ENCODE measurements around the gene BCAR3.

BCAR3 gene

DNA sequence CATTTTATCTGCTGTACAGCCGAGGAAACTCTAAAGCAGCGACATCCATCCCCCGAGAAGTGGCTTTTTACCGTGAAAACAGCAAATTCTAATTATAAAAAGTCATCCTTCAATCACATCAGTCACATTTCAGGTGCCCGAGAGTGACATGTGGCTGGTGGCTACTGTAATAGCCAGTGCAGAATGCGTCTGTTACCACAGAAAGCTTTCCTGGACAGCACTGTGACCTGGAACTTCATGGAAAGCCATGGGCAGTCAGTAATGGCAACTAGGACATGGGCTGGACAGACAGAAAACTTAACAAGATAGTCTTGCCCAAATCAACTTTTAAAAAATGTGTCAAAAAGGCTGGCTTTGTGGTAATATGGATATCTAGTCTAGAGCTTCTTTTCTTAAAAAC is 106.6 kb downstream of the BCAR3 start:
- TF ChIP-seq, protein P1, sequence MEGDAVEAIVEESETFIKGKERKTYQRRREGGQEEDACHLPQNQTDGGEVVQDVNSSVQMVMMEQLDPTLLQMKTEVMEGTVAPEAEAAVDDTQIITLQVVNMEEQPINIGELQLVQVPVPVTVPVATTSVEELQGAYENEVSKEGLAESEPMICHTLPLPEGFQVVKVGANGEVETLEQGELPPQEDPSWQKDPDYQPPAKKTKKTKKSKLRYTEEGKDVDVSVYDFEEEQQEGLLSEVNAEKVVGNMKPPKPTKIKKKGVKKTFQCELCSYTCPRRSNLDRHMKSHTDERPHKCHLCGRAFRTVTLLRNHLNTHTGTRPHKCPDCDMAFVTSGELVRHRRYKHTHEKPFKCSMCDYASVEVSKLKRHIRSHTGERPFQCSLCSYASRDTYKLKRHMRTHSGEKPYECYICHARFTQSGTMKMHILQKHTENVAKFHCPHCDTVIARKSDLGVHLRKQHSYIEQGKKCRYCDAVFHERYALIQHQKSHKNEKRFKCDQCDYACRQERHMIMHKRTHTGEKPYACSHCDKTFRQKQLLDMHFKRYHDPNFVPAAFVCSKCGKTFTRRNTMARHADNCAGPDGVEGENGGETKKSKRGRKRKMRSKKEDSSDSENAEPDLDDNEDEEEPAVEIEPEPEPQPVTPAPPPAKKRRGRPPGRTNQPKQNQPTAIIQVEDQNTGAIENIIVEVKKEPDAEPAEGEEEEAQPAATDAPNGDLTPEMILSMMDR (IDR thresholded peaks at IDR 0.05; ENCODE audit: low read depth, low read length) = no peak

DNA sequence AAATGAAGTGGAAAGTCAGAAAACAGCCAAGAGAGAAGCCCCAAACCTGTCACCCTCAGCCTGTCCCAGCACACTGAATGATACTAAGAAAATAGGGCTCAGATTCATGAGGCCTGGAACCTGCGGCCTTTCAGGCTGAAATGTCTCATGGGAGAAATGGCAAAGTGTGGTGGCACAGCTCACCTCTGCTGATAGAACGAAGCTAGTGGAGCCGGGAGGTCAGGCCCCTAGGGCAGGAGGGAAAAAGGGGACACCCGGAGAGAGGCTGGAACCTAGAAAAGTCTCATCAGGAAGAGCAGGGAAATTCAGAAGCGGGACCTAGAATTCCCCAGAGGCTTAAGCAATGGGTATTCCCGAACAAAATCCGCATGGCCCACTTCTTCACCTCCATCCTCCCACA is 107.1 kb downstream of the BCAR3 start:
- no peak for DNase-seq (ENCODE audit: extremely low read depth, low read depth)
- TF ChIP-seq, protein P1 (IDR thresholded peaks at IDR 0.05; ENCODE audit: low read depth, low read length) = no peak

More for the DNA sequence above, 106.6 kb downstream of the BCAR3 start:
- DNase-seq (ENCODE audit: extremely low read depth, low read depth) = no peak

DNA sequence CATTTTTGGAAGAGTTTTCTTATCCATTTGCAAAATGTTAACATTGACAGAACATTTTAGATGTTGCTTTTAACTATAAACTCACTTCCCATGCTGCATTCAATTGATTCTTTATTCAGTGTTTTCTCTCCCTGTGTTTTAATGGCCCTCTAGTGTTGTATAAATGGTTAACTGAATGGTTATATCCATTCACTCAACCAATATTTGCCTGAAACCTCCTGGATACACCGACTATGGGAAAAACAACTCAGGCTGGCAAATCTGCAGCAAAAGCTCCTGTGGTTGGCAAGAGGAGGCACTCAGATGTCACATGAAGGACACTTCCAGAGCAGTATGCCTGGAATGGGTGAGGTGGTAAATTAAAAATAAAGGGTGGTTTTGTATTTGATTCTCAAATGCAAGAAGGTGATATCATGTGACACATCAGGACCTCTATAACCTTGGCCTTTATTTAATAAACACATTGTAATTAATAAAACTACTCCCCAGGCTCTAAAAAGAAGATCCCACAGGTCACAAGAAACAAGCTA is 107.6 kb downstream of the BCAR3 start:
- TF ChIP-seq, protein P1 (IDR thresholded peaks at IDR 0.05; ENCODE audit: low read depth, low read length) = no peak
- no peak for DNase-seq (ENCODE audit: extremely low read depth, low read depth)

DNA sequence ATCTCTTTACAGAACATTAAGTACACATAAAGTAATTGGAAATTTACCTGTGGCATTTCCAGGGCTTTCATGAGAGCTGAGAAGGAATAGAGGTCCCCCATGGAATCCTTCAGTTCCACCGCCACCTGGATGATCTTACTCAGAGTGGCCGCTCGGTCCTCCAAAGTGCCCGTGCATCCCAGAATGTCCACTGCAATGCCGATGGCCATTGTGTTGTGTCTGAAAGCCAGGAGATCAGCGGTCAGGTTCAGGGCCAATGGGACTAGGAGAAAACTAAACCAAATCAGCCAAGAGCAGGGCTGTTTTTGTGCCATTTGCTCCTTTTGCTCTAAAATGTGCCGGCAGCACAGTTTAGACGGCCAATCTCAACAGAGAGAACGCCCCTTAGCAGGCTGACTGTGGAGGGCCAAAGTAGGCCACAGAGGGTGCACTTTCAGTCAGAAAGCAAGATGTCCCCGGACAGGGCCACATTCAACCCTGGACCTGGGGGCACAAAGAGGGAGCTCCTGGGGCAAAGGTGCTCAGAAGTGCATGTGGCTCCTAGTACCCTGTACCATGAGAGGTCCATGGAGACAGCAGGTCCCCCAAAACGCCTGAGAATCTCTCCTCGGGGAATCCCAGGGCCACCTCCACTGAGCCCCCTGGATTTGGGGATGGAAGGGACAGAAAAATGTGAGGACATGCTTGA is 109.9 kb downstream of the BCAR3 start:
- DNase-seq (ENCODE audit: extremely low read depth, low read depth) = no peak

DNA sequence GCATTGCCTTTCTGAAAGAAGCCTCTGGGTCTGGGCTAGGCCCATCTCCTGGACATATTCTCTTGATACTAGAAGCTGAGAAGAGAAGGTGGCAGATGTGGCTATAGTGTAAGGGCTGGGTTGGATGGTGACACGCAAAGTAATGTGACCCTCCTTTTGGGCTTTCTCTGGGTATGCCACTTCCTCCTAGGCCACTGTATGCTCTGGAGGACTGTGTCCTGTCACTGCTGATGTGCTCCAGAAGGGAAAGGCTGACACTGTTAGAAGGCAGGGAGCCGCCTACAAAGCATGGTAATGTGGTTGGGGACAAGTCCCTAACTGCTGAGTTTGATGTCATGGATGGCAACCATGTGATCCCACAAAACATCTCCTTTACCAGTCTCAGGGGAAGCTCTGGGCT is 112.1 kb downstream of the BCAR3 start:
- TF ChIP-seq, protein P1 (IDR thresholded peaks at IDR 0.05; ENCODE audit: low read depth, low read length) = no peak
- DNase-seq (ENCODE audit: extremely low read depth, low read depth) = no peak

More for the DNA sequence above, 109.9 kb downstream of the BCAR3 start:
- TF ChIP-seq, protein P1 (IDR thresholded peaks at IDR 0.05; ENCODE audit: low read depth, low read length) = no peak

DNA sequence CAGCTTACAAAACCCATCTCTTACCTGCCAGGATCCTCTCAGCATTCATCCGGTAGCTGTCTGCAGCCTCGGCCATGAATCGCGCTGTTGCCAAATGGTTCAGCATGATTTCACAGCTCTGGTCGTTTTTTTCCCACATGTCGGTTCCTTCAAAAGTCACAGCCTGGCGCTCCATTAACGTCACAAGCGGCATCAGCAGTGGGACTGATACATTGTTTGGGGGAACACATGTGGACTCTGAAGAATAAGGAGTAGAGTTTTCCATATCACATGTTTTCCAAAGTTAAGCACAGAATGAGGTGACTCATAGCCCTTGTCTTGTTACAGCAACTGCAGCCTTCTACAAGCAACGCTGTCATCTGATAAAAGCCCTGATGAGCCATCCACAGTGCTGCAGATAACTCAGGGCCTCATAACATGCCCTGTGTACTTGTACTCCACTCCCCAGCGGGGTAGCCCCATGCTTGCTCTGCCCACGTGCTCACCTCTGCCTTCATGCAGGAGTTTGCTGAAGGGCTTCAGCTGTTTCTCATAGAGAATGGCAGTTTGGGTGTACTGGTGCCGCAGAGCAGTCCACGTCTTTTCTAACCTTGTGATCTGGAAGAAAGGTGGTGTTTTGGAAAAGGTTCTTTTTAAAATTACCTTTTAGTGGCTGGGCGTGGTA is 114.2 kb downstream of the BCAR3 start:
- DNase-seq (ENCODE audit: extremely low read depth, low read depth) = no peak
- TF ChIP-seq, protein P1 (IDR thresholded peaks at IDR 0.05; ENCODE audit: low read depth, low read length) = no peak

DNA sequence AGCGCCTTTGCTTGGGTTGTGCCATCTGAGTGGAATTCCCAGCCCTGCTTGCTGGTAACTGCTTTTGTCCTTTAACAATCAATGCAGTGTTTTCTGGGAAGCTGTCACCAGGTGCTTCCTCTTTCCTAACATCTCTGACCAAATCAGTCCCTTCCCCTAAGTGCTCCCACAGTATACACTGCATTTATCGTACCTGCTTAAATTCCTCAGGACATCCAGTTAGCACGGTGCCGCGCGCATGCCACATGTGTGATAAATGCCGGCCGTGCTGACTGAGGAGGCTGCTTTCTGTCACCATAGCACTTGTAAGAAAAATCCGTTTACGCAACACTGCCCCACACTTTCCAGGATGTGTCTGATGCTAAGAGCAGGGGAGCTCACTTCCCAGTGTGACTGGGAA is 115.4 kb downstream of the BCAR3 start:
- no peak for DNase-seq (ENCODE audit: extremely low read depth, low read depth)
- TF ChIP-seq, protein P1 (IDR thresholded peaks at IDR 0.05; ENCODE audit: low read depth, low read length) = no peak

All from AG09319 (cell line).